Osteoblast (primary cell): ENCODE results near the gene COA3. TPM values are rescaled to one million over a fixed set of nuclear protein-coding genes. Genes with fewer than 3 reads are reported as not detected.

Experiments
- DNase-seq: peaks from one replicate; pipeline ENCODE4 v3.0.0; 2011; ENCODE audit warnings: low spot score, mixed read lengths; ENCODE audit not compliant: insufficient read length; ENCODE audit errors: missing footprints
- H2AFZ ChIP-seq: 2 replicates; pipeline ENCODE4 v1.6.0; 2011; ENCODE audit warnings: mild to moderate bottlenecking, low read length
- H3K27ac ChIP-seq: 2 replicates; pipeline ENCODE4 v1.5.1; 2011; ENCODE audit warnings: mild to moderate bottlenecking, low read depth, low read length, moderate library complexity
- H3K27me3 ChIP-seq: 2 replicates; pipeline ENCODE4 v1.6.0; 2012; ENCODE audit warnings: mild to moderate bottlenecking, control low read depth, inconsistent platforms, low read length, moderate library complexity; ENCODE audit not compliant: insufficient read depth
- H3K36me3 ChIP-seq: 2 replicates; pipeline ENCODE4 v1.5.1; 2011; ENCODE audit warnings: mild to moderate bottlenecking, low read length, control low read depth, moderate library complexity; ENCODE audit not compliant: insufficient read depth
- H3K4me1 ChIP-seq: 2 replicates; pipeline ENCODE4 v1.5.1; 2011; ENCODE audit warnings: mild to moderate bottlenecking, low read length, control low read depth, moderate library complexity; ENCODE audit not compliant: insufficient read depth
- H3K4me2 ChIP-seq: 2 replicates; pipeline ENCODE4 v1.6.0; 2011; ENCODE audit warnings: mild to moderate bottlenecking, low read length; ENCODE audit not compliant: insufficient read depth
- H3K4me3 ChIP-seq: fragments of 200-600 bp; sonication (generic); 3 replicates; pipeline ENCODE4 v1.5.1; 2012; ENCODE audit warnings: mild to moderate bottlenecking, low read length, inconsistent platforms; ENCODE audit not compliant: insufficient read depth
- H3K79me2 ChIP-seq: 2 replicates; pipeline ENCODE4 v1.6.0; 2012; ENCODE audit warnings: mild to moderate bottlenecking, low read length, control low read depth, inconsistent platforms; ENCODE audit not compliant: insufficient read depth
- H3K9me3 ChIP-seq: 2 replicates; pipeline ENCODE4 v1.5.1; 2011; ENCODE audit warnings: low read depth, low read length, control low read depth
- H4K20me1 ChIP-seq: 2 replicates; pipeline ENCODE4 v1.6.0; 2012; ENCODE audit warnings: mild to moderate bottlenecking, low read length, control low read depth; ENCODE audit not compliant: insufficient read depth
- total RNA-seq: library from RNA; depleted of rRNA; stranded (reverse); fragments of >200 nt; gene quantifications from 2 replicates; pipeline ENCODE4 v1.2.3, GENCODE V29; 2012
- TF ChIP-seq, protein P1 (sequence below): IDR thresholded peaks from 2 replicates; pipeline ENCODE4 v1.5.1; 2011; ENCODE audit warnings: mild to moderate bottlenecking, low read depth, low read length, moderate library complexity; ENCODE audit errors: extremely low read depth

The COA3 gene
- total RNA-seq, 1 donor, result 44.2 TPM

DNA sequence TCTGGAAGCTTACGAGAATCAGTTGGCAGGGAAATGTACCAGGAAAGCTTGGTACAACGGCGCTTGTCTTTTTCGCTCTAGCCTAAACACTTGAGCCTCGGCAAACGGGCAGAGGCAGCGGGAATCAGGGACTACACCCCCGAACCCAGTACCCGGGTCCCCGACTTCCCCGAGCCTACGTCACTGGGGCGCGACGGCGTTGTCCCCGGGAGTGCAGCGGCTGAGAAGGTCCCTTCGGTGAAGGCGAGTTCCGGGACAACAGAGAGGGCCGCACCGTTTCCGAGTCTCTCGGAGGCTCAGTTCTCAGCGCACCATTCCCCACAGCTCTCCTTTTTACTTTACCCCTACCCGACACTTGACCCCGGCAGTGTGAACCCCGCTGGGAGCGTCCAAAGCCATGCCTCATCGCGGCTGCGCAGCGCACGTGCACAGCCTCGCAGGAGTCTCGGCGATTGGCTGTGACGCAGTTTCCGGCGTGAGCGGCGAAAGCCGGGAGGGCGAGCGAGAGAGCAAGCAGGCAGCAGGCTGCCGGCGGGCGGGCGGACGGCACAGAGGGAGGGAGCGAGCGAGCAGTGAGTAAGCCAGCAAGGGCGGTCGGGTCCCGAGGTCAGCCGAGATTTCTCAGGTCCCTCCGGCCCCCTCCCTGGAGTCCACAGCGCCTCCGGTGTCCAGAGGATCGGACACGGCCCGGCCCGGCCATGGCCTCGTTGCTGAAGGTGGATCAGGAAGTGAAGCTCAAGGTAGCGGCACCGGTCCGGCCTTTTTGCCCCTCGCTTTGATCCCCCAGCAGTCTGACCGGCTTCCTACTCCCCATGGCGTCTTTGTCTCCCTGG is 34.6 kb upstream of the COA3 start, which contains the start of gene PSME3:
TSS of gene PSME3 (plus strand) at position 464 of the 833 bp plus-strand sequence. CDS start at position 699, 235 bp downstream.
- Histone ChIP-seq H3K79me2 (peaks cover 38% of the 10 kb centered on the region), H3K9me3 (no peaks in the 10 kb centered on the region), H3K4me1 (peaks cover 10% of the 10 kb centered on the region), H3K36me3 (peaks cover 34% of the 10 kb centered on the region), H3K4me3 (peak within 1 kb of the TSS; percentile 99), H3K4me2 (peak within 1 kb of the TSS; percentile 79), H4K20me1 (peaks cover 13% of the 10 kb centered on the region), H3K27ac (peak within 1 kb of the TSS; percentile 88), H3K27me3 (no peaks in the 10 kb centered on the region), H2AFZ (peak within 1 kb of the TSS; percentile 96)
- TF ChIP-seq, protein P1, sequence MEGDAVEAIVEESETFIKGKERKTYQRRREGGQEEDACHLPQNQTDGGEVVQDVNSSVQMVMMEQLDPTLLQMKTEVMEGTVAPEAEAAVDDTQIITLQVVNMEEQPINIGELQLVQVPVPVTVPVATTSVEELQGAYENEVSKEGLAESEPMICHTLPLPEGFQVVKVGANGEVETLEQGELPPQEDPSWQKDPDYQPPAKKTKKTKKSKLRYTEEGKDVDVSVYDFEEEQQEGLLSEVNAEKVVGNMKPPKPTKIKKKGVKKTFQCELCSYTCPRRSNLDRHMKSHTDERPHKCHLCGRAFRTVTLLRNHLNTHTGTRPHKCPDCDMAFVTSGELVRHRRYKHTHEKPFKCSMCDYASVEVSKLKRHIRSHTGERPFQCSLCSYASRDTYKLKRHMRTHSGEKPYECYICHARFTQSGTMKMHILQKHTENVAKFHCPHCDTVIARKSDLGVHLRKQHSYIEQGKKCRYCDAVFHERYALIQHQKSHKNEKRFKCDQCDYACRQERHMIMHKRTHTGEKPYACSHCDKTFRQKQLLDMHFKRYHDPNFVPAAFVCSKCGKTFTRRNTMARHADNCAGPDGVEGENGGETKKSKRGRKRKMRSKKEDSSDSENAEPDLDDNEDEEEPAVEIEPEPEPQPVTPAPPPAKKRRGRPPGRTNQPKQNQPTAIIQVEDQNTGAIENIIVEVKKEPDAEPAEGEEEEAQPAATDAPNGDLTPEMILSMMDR, result no peak
- DNase-seq, result peak; percentile 97

DNA sequence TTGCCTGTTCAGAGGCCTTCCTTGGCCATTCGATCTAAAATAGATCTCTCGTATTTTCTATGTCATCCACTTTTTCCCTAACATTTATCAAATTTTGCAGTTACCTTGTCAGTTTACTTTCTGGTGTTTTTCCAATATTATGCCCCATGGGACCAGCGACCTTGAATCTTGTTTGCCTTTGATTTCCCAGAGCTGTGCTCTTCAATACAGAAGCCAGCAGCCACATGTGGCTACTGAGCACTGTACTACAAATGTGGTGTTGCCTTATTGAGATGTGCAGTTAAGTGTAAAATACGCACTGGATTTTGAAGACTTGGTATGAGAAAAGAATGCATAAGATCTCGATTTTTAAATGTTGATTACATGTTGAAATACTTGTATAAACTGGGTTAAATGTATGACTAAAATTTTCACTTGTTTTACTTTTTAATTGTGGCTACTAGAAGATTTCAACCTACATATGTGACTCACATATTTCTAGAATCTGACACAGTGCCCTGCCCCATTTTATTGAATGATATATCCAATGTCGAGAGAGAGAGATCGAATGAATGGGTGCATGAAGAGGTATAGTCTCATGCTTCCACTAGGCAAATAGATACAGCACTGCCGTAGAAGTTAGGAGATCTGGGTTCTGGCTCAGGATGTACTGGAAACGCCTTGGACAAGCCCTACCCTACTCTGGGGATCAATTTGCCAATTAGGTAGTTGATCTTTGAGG is 33.9 kb upstream of the COA3 start:
- H3K79me2 ChIP-seq, result peaks cover 34% of the 10 kb centered on the region
- H3K4me2 ChIP-seq, result peak overlapping the region; percentile 79
- TF ChIP-seq, protein P1, result no peak
- no peaks in the 10 kb centered on the region for H3K27me3 ChIP-seq
- DNase-seq, result peak; percentile 85
- peak overlapping the region; percentile 96 for H2AFZ ChIP-seq
- peaks cover 10% of the 10 kb centered on the region for H3K4me1 ChIP-seq
- peaks cover 26% of the 10 kb centered on the region for H3K36me3 ChIP-seq
- H4K20me1 ChIP-seq, result peaks cover 11% of the 10 kb centered on the region
- no peaks in the 10 kb centered on the region for H3K9me3 ChIP-seq
- peak overlapping the region; percentile 99 for H3K4me3 ChIP-seq
- H3K27ac ChIP-seq, result peak overlapping the region; percentile 88

DNA sequence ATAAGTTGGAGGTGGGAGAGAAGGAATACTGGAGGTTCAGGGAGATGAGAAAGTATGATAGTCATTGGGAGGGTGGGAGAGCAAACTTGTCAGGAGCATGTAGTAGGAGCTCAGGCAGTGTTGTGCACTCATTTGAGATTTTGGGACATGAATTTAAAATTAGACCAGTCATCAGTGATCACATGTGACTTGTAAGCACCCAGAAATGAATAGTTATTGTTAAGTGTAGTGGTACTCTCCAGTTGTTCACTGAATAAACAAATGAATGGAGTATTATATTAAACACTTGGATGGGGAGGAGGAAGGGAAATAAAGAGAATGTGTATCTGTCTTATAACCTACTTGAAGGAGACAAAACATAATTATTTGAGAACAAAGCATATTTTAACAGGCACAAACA is 32.5 kb upstream of the COA3 start:
- TF ChIP-seq, protein P1, result no peak
- peaks cover 15% of the 10 kb centered on the region for H3K36me3 ChIP-seq
- peaks cover 33% of the 10 kb centered on the region for H3K79me2 ChIP-seq
- no peak overlapping the region for H3K4me2 ChIP-seq
- peaks cover 10% of the 10 kb centered on the region for H3K4me1 ChIP-seq
- H3K27me3 ChIP-seq, result no peaks in the 10 kb centered on the region
- no peak overlapping the region for H3K4me3 ChIP-seq
- H3K9me3 ChIP-seq, result no peaks in the 10 kb centered on the region
- H4K20me1 ChIP-seq, result peaks cover 10% of the 10 kb centered on the region
- no peak overlapping the region for H3K27ac ChIP-seq
- no peak overlapping the region for H2AFZ ChIP-seq
- no peak for DNase-seq

DNA sequence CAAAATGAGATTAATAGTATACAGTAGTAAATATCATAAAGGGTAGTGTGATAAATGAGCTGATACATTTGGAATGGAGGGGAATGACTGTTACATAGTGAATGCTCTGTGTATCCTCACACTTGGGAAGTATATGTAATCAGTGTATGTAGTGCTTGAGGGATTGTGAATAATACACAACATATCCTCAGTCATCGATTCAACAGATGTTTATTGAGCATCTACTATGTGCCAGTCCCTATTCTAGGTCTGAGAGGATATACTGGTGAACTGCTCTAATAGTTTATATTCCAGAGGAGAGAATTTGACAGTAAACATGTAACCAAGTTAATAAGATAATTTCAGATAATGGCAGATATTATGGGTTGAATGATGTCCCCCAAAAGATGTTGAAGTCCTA is 29.0 kb upstream of the COA3 start:
- Histone ChIP-seq H2AFZ (no peak overlapping the region), H4K20me1 (no peaks in the 10 kb centered on the region), H3K4me2 (no peak overlapping the region), H3K79me2 (peaks cover 16% of the 10 kb centered on the region), H3K4me3 (no peak overlapping the region), H3K9me3 (no peaks in the 10 kb centered on the region), H3K36me3 (no peaks in the 10 kb centered on the region), H3K27ac (no peak overlapping the region), H3K27me3 (no peaks in the 10 kb centered on the region), H3K4me1 (peaks cover 11% of the 10 kb centered on the region)
- TF ChIP-seq, protein P1, result no peak
- peak; percentile 9 for DNase-seq
